GM19463 (cell line): ENCODE data around the gene CDH23.

ENCODE experiments used
- ATAC-seq: cut with Tn5 transposase; IDR thresholded peaks from one replicate; pipeline ENCODE4 v1.9.1; 2021; ENCODE audit warnings: mild to moderate bottlenecking, moderate library complexity; ENCODE audit not compliant: unreplicated experiment

The CDH23 gene

GRCh38 chr10:71648254-71648932 is 251.7 kb downstream of the CDH23 start:
- ATAC-seq: no peak

GRCh38 chr10:71648933-71649320 is 252.2 kb downstream of the CDH23 start:
- ATAC-seq: no peak

GRCh38 chr10:71649631-71650030 is 252.9 kb downstream of the CDH23 start:
- no peak for ATAC-seq

DNA sequence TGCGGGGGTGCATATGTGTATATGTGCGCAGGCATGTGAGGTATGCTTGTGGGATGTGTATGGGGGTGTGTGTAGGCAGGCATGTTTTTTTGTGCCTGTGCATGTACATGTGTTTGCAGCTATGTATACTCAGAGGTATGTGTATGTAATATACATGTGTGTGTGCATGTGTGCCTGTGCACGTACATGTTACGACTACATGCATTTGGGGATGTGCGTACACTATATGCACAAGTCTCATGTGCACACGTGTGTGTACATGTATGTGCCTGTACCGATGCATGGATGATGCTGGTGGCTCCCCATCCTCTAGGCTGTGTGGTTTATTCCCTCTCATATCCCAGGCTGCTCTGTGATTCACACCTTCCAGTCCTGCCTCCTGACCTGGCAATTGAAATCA is 253.7 kb downstream of the CDH23 start:
- ATAC-seq: no peak

- ATAC-seq: no peak
Observed at GRCh38 chr10:71651428-71651827, 254.7 kb downstream of the CDH23 start.

- ATAC-seq: no peak
Observed at GRCh38 chr10:71651928-71652327, 255.2 kb downstream of the CDH23 start.

GRCh38 chr10:71653044-71653443 is 256.3 kb downstream of the CDH23 start:
- ATAC-seq: no peak

DNA sequence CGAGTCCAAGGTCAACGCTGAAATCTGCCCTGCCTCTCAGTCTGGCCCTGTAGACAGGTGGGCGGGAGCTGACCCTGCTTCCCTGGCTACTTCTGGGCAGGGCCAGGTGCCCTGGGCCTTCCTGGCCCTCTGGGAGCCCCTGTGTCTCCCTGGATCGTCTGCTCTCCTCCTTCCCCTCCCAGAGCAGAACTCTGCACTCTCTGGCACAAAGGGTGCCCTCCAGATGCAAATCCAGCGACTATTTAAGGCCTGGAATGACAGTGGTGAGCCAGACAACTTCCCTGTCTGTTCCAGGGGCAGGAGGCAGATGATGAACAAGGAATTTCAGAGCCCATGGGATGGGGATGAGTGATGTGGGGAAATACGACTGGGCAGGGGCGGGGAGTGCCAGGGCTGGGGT is 259.5 kb downstream of the CDH23 start:
- ATAC-seq: no peak

DNA sequence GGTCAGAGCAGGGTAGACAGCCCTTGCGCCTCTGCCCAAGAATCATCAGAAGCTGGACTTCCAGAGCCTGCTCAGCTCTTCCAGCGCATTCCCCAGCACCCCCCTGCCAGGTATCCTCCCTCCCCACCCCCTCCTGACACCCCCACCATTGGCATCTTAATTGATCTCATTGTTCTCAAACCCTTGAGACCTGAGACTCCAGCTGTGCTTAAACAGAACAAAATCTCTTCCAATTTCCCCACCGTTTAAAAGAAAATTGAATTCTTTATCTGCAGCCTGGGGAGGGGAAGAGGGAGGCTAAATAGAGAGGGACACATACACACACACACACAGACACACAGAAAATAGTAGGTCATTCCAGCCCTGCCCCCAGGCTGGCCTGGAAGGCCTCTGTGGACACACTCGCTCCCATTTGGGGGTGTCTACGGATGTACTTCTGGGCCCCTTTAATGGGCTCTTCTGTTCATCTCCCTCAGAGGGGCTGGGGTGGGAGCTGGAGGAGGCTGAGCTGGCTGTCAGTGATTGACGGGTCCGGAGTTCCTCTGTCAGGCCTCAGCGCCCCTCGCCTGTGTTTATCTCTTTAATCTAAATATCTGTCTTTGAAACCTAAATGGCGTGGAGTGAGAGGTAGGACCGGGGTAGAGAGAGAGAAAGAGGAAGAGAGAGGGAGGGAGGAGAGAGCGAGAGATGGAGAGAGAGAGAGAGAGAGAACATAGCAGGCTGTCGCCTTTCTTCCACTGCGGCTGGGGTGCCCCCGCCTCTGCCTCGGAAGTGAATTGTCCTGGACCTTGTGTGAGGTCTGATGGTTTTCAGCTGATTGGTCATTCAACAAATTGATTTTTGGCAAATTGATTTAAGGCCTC is 261.1 kb downstream of the CDH23 start:
- no peak for ATAC-seq

GRCh38 chr10:71658467-71658745 is 261.7 kb downstream of the CDH23 start:
- ATAC-seq: no peak

- no peak for ATAC-seq
Observed at GRCh38 chr10:71659111-71659634, 262.5 kb downstream of the CDH23 start.

DNA sequence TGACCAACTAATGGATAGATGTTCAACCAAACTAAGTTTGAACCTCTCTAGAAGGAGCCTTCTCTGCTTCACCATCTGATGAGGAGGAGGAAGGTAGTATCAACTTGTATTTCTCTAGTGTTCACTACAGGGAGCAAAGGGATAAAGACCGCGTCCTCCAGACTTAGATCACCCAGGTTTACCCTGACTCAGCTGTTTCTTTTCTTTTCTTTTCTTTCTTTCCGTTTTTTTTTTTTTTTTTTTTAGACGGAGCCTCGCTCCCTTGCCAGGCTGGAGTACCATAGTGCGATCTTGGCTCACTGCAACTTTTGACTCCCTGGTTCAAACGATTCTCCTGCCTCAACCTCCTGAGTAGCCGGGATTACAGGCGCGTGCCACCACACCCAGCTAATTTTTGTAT is 263.0 kb downstream of the CDH23 start:
- no peak for ATAC-seq

GRCh38 chr10:71660313-71660712 is 263.6 kb downstream of the CDH23 start:
- no peak for ATAC-seq

- no peak for ATAC-seq
Observed at GRCh38 chr10:71661060-71661622, 264.4 kb downstream of the CDH23 start.

DNA sequence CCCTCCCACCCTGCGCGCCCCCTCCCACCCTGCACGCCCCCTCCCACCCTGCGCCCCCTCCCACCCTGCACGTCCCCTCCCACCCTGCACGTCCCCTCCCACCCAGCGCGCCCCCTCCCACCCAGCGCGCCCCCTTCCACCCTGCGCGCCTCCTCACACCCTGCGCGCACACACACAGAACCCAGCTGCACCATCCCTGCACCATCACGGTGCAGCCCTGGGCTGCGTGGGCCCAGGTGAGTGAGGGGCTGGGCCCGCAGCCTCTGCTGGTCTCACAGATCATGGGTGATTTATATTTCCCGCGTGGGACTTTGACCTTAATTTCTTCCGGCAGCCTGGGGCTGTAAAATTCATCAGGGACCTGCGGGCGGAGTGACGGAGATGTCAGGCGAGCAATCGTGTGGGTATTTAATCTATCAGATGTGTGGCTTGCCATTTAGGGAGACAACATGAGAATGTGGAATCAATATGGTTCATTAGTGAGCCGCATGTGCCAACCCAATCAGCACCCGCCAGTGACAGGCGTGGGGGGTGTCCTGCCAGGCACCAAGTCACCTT is 265.1 kb downstream of the CDH23 start:
- ATAC-seq: no peak

DNA sequence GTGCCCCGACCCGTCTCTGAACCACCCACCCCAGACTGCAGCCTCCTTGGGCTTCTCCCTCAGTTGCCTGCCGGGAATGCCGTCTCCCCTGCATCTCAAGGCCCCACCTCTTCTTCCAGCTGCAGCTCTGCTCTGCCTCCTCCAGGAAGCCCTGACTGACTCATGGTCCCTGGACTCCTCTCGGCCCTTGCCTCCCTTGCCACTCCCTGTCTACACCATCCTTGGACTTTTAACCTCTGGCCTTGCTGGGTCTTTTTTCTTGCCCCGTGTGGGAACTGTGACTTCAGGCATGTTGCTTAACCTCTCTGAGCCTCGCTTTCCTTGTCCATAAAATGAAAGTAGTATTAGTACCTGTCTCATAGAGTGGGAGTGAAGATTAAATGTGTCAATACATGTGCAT is 266.6 kb downstream of the CDH23 start:
- no peak for ATAC-seq

GRCh38 chr10:71664585-71664984 is 267.9 kb downstream of the CDH23 start:
- no peak for ATAC-seq

- ATAC-seq: no peak
Observed at GRCh38 chr10:71665456-71665855, 268.7 kb downstream of the CDH23 start.

DNA sequence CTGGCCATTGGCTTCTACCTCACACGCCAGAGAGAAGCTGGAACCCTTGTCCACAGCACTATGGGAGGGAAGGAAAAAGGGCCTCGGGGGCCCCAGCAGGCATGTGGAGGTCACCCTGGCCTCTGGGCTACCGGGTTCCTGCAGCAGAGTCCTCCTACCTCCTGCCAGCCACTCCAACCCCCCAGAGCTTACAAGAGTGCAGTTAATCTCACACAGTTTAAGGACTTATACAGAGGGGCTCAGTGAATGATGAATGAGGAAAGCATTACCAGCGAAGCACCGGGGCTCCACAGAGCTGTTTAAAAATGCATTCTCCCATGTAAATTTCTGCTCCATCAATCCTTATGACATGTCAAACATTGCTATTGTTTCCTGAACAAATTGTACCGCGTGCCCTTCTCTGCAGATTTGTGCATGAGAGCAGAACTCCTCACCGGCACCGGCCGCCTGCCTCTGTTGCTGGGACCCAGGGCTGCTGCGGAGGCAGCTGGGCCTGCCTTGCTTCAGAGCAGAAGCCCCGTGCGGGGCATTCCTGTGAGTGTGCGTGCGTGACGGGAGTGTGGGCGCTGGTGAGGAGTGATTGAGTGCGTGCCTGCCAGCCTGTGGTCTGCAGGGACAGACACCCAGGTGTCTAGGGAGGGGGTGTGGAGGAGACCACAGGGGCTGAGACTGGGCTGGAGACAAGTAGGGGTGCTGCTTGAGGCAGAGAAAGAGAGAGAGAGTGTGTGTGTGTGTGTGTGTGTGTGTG is 270.1 kb downstream of the CDH23 start:
- ATAC-seq: no peak

DNA sequence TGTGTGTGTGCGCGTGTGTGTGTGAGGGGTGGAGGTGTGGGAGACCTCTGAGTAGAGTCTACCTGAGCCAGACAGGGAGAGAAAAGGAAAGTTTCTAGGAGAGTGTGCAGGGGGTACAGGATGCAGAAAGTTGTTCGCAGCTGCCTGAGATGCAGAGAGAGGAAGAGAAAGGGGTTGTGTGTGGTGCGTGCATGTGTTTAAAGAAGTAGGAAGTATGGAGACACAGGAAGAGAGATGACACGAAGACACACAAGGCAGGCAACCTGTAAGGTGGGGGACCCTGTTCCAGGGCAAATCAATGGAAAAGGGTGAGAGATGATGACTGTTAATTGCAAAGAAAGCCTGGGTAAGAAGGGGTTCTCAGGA is 270.6 kb downstream of the CDH23 start:
- ATAC-seq: no peak
